Neural cell (in vitro differentiated cells): ENCODE measurements around the gene RRBP1.

Experiments
- EZH2 ChIP-seq: fragments of 200-600, 300-800 bp; shearing (Covaris generic), sonication (generic); IDR thresholded peaks from 2 replicates; pipeline ENCODE4 v1.6.1; 2014; ENCODE audit warnings: antibody characterized with exemption, low read length, borderline replicate concordance, mild to moderate bottlenecking; ENCODE audit not compliant: insufficient read depth, poor library complexity, severe bottlenecking
- MXI1 ChIP-seq: fragments of 450-650 bp; conservative IDR thresholded peaks from 2 replicates; pipeline ENCODE4 v1.6.1; 2014; ENCODE audit warnings: antibody characterized with exemption, mild to moderate bottlenecking; ENCODE audit not compliant: poor library complexity, severe bottlenecking
- POLR2AphosphoS5 ChIP-seq: IDR thresholded peaks from 2 replicates; pipeline ENCODE4 v1.6.1; 2012
- TAF1 ChIP-seq: IDR thresholded peaks from 2 replicates; pipeline ENCODE4 v1.6.1; 2012; ENCODE audit warnings: low read depth
- TF ChIP-seq, protein P1 (sequence below): fragments of 450-650 bp; IDR thresholded peaks from 2 replicates; pipeline ENCODE4 v1.5.1; 2014; ENCODE audit warnings: antibody characterized with exemption, mild to moderate bottlenecking, moderate library complexity; ENCODE audit not compliant: poor library complexity, severe bottlenecking
- TF ChIP-seq, protein P2 (sequence below): IDR thresholded peaks from 2 replicates; pipeline ENCODE4 v1.6.1; 2012; ENCODE audit warnings: borderline replicate concordance

DNA sequence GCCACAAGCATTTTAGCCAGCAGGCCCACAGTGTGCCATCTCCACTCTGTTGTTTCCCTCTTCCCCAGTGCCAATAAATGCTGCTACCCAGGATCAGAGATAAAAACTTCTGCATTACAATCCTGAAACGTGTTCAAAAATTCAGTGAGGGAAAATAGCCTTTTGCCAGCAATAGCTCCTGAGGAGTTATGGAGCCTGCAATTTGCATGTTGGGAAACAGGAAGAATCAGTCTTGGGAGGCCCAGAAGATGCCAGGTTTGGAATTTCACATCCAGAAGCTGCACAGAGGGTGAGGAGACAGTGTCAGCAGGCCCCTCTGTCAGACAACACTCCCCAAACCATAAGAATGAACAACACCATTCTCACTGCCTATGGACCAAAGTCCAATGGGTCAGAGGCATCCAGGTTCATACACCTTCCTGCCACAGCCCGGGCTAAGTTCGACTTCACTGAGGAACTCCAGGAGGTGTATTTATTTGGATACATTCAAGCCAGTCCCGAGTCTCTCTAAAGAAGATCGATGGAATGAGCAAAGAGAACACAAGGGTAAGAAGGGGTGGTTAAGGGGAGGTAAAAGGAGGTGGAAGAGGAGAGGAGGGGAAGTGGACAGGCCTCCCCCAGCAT is 20.8 kb downstream of the RRBP1 start:
- TF ChIP-seq, protein P1, sequence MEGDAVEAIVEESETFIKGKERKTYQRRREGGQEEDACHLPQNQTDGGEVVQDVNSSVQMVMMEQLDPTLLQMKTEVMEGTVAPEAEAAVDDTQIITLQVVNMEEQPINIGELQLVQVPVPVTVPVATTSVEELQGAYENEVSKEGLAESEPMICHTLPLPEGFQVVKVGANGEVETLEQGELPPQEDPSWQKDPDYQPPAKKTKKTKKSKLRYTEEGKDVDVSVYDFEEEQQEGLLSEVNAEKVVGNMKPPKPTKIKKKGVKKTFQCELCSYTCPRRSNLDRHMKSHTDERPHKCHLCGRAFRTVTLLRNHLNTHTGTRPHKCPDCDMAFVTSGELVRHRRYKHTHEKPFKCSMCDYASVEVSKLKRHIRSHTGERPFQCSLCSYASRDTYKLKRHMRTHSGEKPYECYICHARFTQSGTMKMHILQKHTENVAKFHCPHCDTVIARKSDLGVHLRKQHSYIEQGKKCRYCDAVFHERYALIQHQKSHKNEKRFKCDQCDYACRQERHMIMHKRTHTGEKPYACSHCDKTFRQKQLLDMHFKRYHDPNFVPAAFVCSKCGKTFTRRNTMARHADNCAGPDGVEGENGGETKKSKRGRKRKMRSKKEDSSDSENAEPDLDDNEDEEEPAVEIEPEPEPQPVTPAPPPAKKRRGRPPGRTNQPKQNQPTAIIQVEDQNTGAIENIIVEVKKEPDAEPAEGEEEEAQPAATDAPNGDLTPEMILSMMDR: no peak
- TF ChIP-seq TAF1: no peak
- TF ChIP-seq, protein P2, sequence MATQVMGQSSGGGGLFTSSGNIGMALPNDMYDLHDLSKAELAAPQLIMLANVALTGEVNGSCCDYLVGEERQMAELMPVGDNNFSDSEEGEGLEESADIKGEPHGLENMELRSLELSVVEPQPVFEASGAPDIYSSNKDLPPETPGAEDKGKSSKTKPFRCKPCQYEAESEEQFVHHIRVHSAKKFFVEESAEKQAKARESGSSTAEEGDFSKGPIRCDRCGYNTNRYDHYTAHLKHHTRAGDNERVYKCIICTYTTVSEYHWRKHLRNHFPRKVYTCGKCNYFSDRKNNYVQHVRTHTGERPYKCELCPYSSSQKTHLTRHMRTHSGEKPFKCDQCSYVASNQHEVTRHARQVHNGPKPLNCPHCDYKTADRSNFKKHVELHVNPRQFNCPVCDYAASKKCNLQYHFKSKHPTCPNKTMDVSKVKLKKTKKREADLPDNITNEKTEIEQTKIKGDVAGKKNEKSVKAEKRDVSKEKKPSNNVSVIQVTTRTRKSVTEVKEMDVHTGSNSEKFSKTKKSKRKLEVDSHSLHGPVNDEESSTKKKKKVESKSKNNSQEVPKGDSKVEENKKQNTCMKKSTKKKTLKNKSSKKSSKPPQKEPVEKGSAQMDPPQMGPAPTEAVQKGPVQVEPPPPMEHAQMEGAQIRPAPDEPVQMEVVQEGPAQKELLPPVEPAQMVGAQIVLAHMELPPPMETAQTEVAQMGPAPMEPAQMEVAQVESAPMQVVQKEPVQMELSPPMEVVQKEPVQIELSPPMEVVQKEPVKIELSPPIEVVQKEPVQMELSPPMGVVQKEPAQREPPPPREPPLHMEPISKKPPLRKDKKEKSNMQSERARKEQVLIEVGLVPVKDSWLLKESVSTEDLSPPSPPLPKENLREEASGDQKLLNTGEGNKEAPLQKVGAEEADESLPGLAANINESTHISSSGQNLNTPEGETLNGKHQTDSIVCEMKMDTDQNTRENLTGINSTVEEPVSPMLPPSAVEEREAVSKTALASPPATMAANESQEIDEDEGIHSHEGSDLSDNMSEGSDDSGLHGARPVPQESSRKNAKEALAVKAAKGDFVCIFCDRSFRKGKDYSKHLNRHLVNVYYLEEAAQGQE: no peak
- no peak for TF ChIP-seq MXI1
- TF ChIP-seq POLR2AphosphoS5: no peak
- TF ChIP-seq EZH2: no peak
